Endothelial cell of umbilical vein (primary cell): ENCODE results near the gene ZSWIM4. TPM values are rescaled to one million over a fixed set of nuclear protein-coding genes. Genes with fewer than 3 reads are reported as not detected.

Experiments used
- BruUV-seq: library from RNA; stranded (reverse); fragments of 400-500 nt; replicated peaks from 2 replicates; lab custom pipeline; 2021; lab: Mats Ljungman, UMichigan
- CTCF ChIA-PET: fragments of 300-600, 350-600 bp; sonication (Branson Sonifier 250); formaldehyde crosslinking; loops from one replicate; lab custom pipeline; 2021; ENCODE audit warnings: antibody characterized with exemption, inconsistent platforms; lab: Charles Lee
- POLR2A ChIA-PET: fragments of 300-600, 350-600 bp; sonication (Branson Sonifier 250); formaldehyde crosslinking; loops from one replicate; lab custom pipeline; 2021; ENCODE audit warnings: antibody characterized with exemption, inconsistent platforms; lab: Charles Lee
- DNase-seq: peaks from one replicate; pipeline ENCODE4 v3.0.0-alpha.2; 2011; ENCODE audit warnings: low read depth, low spot score
- FAIRE-seq: peaks from 2 replicates; lab custom pipeline; 2011; peaks lifted over from hg19 to GRCh38; lab: Jason Lieb, UNC
- H2AFZ ChIP-seq: 2 replicates; pipeline ENCODE4 v1.6.0; 2012; ENCODE audit warnings: low read depth, low read length, control low read depth, inconsistent platforms
- H3K27ac ChIP-seq: 2 replicates; pipeline ENCODE4 v1.5.1; 2011; ENCODE audit warnings: low read depth, mild to moderate bottlenecking, control low read depth, low read length, moderate library complexity; ENCODE audit not compliant: insufficient read depth
- H3K27me3 ChIP-seq, 2 experiments: 2 replicates each; pipeline versions ENCODE4 v1.6.0 to v1.6.1; 2011; ENCODE audit warnings: low read length in 2 of 2, mixed read lengths in 1 of 2; ENCODE audit not compliant: control insufficient read depth in 2 of 2, insufficient read depth in 2 of 2
- H3K36me3 ChIP-seq, 2 experiments: 2 replicates in 1 of 2; 3 replicates in 1 of 2; pipeline ENCODE4 v1.5.1; 2011; ENCODE audit warnings: low read length in 2 of 2, mild to moderate bottlenecking in 1 of 2, moderate library complexity in 1 of 2; ENCODE audit not compliant: control insufficient read depth in 2 of 2, insufficient read depth in 2 of 2; ENCODE audit errors: extremely low read depth in 1 of 2
- H3K4me1 ChIP-seq: 3 replicates; pipeline ENCODE4 v1.5.1; 2011; ENCODE audit warnings: mild to moderate bottlenecking, low read length; ENCODE audit not compliant: control insufficient read depth, insufficient read depth; ENCODE audit errors: extremely low read depth
- H3K4me2 ChIP-seq: 2 replicates; pipeline ENCODE4 v1.6.1; 2011; ENCODE audit warnings: low read length, control low read depth, mixed read lengths; ENCODE audit not compliant: insufficient read depth
- H3K4me3 ChIP-seq, 3 experiments: fragments of 200-600 bp in 1 of 3; sonication (generic), shearing (Covaris generic) in 1 of 3; replicated peaks in 1 of 3; 2 replicates each; pipeline ENCODE4 v1.5.1; 2011 to 2016; ENCODE audit warnings: control low read depth in 3 of 3, low read length in 3 of 3, mild to moderate bottlenecking in 2 of 3, inconsistent platforms in 1 of 3, low read depth in 1 of 3, moderate library complexity in 1 of 3; ENCODE audit not compliant: insufficient read depth in 1 of 3
- H3K79me2 ChIP-seq: 2 replicates; pipeline ENCODE4 v1.6.0; 2012; ENCODE audit warnings: low read length, inconsistent platforms; ENCODE audit not compliant: control insufficient read depth, insufficient read depth
- H3K9ac ChIP-seq: replicated peaks from 2 replicates; pipeline ENCODE3; 2011; ENCODE audit warnings: low read length, control low read depth; ENCODE audit not compliant: insufficient read depth; ENCODE audit errors: extremely low read depth
- H3K9me1 ChIP-seq: replicated peaks from 3 replicates; pipeline ENCODE4 v1.6.0; 2011; ENCODE audit warnings: mild to moderate bottlenecking, low read length; ENCODE audit not compliant: control insufficient read depth, insufficient read depth; ENCODE audit errors: extremely low read depth
- H3K9me3 ChIP-seq: replicated peaks from 2 replicates; pipeline ENCODE4 v1.5.1; 2012; ENCODE audit warnings: low read length, inconsistent platforms; ENCODE audit not compliant: control insufficient read depth, insufficient read depth
- H4K20me1 ChIP-seq: replicated peaks from 2 replicates; pipeline ENCODE3; 2011; ENCODE audit warnings: mild to moderate bottlenecking, low read length; ENCODE audit not compliant: control insufficient read depth, insufficient read depth; ENCODE audit errors: extremely low read depth
- EZH2 ChIP-seq: IDR thresholded peaks from 2 replicates; pipeline ENCODE4 v1.6.1; 2012; ENCODE audit warnings: borderline replicate concordance, low read depth, mild to moderate bottlenecking, moderate library complexity, low read length, inconsistent platforms; ENCODE audit not compliant: severe bottlenecking
- FOS ChIP-seq: IDR thresholded peaks from 2 replicates; pipeline ENCODE4 v1.6.1; 2011; ENCODE audit warnings: mild to moderate bottlenecking, low read length, moderate library complexity, borderline replicate concordance; ENCODE audit not compliant: insufficient read depth
- JUN ChIP-seq: IDR thresholded peaks from 2 replicates; pipeline ENCODE4 v1.6.1; 2011; ENCODE audit warnings: borderline replicate concordance, low read depth; ENCODE audit not compliant: insufficient read length, insufficient read depth
- MYC ChIP-seq: IDR thresholded peaks from one replicate; pipeline ENCODE4 v1.6.1; 2011; ENCODE audit warnings: mild to moderate bottlenecking, low read depth, low read length
- POLR2AphosphoS5 ChIP-seq: IDR thresholded peaks from 2 replicates; pipeline ENCODE4 v1.6.1; 2012; ENCODE audit warnings: low read depth, mild to moderate bottlenecking, control low read depth, low read length, moderate library complexity; ENCODE audit not compliant: insufficient read depth
- dilution Hi-C: fragments of 300-500 bp; cut with MboI; formaldehyde crosslinking; loops from one replicate; pipeline ENCODE4 v1.15.0; 2019; ENCODE audit warnings: low sequenced_read_pairs; ENCODE audit not compliant: extremely low pct_ligation_motif_present
- intact Hi-C: fragments of 100-400 bp; cut with micrococcal nuclease; formaldehyde crosslinking; loops from one replicate; pipeline ENCODE4 v1.10.0; 2022
- polyA plus RNA-seq, 4 experiments: library from polyadenylated mRNA; depleted of rRNA in 3 of 4; stranded (reverse) in 3 of 4; unstranded in 1 of 4; fragments of >200 nt; gene quantifications; 2 replicates each; pipeline versions ENCODE4 v1.2.1 to v1.2.3, GENCODE V29; 2011 to 2012; ENCODE audit warnings: missing spikeins in 1 of 4
- total RNA-seq: library from RNA; stranded (reverse); gene quantifications from 2 replicates; pipeline ENCODE4 v1.2.3, GENCODE V29; 2021
- TF ChIP-seq, protein P1 (sequence below), 2 donors: IDR thresholded peaks; 1 replicate in 1 of 2; 2 replicates in 1 of 2; pipeline ENCODE4 v1.5.1; 2011; ENCODE audit warnings: low read length in 2 of 2, mild to moderate bottlenecking in 2 of 2, moderate library complexity in 2 of 2, control low read depth in 1 of 2, inconsistent platforms in 1 of 2, low read depth in 1 of 2; ENCODE audit not compliant: insufficient read depth in 1 of 2; ENCODE audit errors: extremely low read depth in 1 of 2

Gene ZSWIM4
- total and polyA plus RNA-seq, 2 donors (not counting 3 experiments of a cell fraction or from before 2014, with no cell fraction given) = 12.7 to 26.6 TPM

- peak; percentile 63 for FAIRE-seq
- CTCF ChIA-PET = interaction anchor here (1.0 to 6.1 kb wide), 13 partner anchors 9 to 211 kb away, joined by 3 to 77 read pairs (median 16); partner anchors contain the start of genes C19orf53, MISP3 and ZSWIM4
Observed at GRCh38 chr19:13861392-13861713, 66.1 kb downstream of the ZSWIM4 start.

More at GRCh38 chr19:13861392-13861713, 66.1 kb downstream of the ZSWIM4 start:
- no peaks in the 10 kb centered on the region for H3K9me3 ChIP-seq
- TF ChIP-seq EZH2 = no peak
- no peak for TF ChIP-seq JUN
- no peak for TF ChIP-seq FOS
- TF ChIP-seq POLR2AphosphoS5 = no peak
- TF ChIP-seq, protein P1, sequence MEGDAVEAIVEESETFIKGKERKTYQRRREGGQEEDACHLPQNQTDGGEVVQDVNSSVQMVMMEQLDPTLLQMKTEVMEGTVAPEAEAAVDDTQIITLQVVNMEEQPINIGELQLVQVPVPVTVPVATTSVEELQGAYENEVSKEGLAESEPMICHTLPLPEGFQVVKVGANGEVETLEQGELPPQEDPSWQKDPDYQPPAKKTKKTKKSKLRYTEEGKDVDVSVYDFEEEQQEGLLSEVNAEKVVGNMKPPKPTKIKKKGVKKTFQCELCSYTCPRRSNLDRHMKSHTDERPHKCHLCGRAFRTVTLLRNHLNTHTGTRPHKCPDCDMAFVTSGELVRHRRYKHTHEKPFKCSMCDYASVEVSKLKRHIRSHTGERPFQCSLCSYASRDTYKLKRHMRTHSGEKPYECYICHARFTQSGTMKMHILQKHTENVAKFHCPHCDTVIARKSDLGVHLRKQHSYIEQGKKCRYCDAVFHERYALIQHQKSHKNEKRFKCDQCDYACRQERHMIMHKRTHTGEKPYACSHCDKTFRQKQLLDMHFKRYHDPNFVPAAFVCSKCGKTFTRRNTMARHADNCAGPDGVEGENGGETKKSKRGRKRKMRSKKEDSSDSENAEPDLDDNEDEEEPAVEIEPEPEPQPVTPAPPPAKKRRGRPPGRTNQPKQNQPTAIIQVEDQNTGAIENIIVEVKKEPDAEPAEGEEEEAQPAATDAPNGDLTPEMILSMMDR (IDR thresholded peaks at IDR 0.05; ENCODE audit: extremely low read depth in 1 of 2, insufficient read depth in 1 of 2, low read depth in 1 of 2, low read length in 2 of 2) = no peak
- TF ChIP-seq MYC = no peak
- no peaks in the 10 kb centered on the region for H3K27me3 ChIP-seq
- POLR2A ChIA-PET = interaction anchor here (1.2 to 2.0 kb wide), 3 partner anchors 21 to 34 kb away, joined by 3 to 25 read pairs (median 16); no protein-coding TSS in a partner anchor
- H3K4me3 ChIP-seq = no peak overlapping the region
- no peaks in the 10 kb centered on the region for H3K9me1 ChIP-seq
- H2AFZ ChIP-seq = peak overlapping the region; percentile 77
- dilution Hi-C loops = no loop called here
- peak; percentile 25 for DNase-seq
- H3K27ac ChIP-seq = peak overlapping the region; percentile 99
- no peaks in the 10 kb centered on the region for H3K36me3 ChIP-seq
- peaks cover 16% of the 10 kb centered on the region for H3K4me1 ChIP-seq
- no peaks in the 10 kb centered on the region for H3K79me2 ChIP-seq
- no TSS peak for BruUV-seq
- intact Hi-C loops = no loop called here
- H3K9ac ChIP-seq = peak overlapping the region; percentile 87
- peak overlapping the region; percentile 89 for H3K4me2 ChIP-seq
- no peaks in the 10 kb centered on the region for H4K20me1 ChIP-seq
